Activated T-cell treated with anti-CD3 and anti-CD28 coated beads for 24 hours (primary cell): ENCODE results near the gene DNMT3A.
A peak's percentile ranks its signal among the peaks of the same experiment; 100 is the strongest.

ENCODE experiments used
- DNase-seq: peaks from one replicate; pipeline ENCODE4 v3.0.0-alpha.2; 2020; ENCODE audit warnings: low read depth

Gene DNMT3A

DNA sequence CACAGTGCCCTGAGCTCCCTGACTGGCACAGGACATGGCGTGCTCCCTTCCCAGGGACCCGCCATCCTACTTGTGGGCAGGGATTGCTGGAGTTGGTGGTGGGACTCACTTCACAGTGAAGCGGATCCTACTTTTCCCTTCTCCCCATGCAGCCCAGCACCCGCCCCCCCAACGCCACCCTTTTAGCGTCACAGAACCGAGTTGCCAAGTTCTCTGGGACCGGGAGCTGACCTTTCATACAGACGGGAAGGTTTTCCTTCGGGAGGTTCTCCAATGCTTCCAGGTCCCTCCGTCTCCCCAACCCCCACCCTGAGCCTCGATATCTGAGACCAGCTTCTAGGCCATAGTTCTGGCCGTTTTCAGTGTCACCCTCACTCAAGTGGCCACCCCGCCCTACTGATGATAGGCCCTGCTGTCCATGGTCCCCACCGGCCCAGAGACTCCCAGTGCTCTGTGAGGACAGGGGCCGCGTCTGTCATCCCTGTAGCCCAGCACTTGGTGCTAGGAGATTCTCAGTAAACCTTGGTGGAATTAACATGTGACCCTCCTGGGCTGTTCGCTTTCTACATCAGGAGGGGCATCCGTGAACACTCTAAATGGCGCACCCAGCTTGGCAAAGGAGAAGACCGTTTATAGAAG, 1.6 kb upstream of the DNMT3A start:
- no peak for DNase-seq

DNA sequence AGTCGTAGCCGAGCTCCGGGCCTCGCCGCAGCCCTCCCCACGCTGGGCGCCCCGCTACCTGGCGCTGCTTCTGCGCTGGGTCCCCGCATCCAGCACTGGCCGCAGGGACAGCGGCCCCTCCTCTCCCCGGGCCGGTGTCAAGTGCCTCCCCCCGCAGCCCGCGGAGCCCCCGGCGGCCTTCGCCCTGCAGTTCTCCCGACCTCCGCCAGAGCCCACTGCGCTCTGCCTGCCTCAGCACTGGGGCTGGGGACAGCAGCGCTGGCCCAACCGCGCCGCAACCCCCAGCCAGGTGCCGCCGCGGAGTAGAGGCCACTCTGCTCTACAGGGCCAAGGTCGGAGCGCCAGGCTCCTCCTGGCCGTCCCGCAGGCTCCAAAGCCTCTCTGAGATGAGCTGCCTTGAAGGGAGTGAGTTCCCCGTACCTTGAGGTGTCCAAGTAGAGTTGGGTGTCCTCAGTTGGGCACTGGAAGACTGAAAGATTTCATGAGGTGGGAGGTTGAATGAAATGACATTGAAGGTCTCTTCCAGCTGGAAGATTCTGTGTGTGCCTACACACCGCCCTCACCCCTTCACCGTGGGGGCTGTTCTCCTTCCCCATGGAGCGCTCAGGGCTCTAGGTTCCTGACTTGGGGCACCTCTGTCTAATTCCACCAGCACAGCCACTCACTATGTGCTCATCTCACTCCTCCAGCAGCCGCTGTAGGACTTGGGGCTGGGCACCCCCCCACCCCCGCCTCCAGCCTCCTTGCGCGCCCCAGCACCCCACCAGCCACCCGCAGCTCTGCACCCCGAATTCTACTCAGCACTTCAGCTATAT, 854 bp upstream of the DNMT3A start:
- peak; percentile 77 for DNase-seq

DNA sequence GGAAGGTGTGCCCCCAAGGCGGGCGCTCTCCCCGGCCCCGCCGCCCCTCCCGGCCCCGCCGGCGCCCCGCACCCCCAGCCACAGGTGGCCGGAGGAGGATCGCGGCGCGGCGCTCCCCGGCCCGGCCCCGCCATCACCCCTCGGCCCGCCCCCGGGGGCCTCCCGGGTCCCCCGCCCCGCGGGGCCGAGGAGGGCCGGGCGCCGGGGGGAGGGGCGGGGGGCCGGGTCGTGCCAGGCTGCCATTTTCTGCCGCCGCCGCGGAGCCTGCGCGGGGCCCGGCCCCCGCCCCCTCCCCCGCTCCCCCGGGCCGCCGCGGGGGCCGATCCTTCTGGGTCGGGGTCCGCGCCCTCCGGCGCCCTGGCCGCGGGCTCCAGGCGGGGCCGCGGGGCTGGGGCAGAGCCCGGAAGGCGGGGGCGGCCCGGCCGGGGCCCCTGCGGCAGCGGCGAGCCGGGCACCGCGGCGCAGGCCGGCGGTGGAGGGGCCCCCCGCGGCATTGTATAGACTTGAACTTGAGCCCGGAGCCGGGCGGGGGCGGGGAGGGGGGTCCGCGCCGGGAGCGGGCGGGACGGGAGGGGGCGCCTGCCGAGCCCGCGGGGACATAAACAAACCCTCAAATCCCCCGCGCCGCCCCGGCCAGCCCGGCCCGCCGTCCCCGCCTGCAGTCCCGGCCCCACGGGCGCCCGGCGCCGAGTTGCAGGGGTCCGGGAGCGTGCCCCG, 556 bp downstream of the DNMT3A start:
- no peak for DNase-seq

DNA sequence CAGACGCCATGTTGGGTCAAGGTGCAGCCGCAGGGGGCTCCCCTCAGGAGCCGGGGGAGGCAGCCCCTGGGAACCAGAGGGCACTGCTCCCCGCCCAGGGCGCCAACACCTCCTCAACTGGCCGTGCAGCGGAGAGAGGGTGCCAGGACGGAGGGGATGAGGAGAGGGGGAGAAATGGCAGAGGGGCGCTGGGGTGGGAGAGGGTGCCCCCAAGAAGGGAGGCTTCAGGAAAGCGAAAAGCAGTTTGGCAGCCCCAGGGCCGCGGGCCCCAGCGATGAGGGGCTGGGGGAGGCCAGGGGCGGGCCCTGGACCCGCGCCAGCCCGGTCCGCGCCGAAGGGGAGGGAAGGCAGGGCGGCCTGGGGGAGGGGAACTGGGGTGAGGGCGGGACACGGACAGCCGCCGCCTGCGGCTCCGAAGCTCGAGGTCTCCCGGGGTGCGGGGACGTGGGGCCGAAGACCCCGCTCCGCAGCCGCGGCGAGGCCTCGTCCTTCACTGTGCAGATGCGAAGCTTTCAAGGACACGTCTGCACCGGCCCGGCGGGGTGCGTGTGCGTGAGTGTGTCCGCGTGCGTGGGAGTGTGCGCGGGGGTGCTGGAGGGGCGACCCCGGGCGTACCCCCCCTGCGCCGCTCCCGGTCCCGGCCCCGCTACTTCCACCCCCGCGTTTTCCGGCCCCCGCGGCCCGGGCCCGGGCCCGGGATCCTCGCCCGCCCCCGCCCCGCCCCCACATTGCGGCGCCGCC, 1.4 kb downstream of the DNMT3A start:
- DNase-seq = no peak

DNA sequence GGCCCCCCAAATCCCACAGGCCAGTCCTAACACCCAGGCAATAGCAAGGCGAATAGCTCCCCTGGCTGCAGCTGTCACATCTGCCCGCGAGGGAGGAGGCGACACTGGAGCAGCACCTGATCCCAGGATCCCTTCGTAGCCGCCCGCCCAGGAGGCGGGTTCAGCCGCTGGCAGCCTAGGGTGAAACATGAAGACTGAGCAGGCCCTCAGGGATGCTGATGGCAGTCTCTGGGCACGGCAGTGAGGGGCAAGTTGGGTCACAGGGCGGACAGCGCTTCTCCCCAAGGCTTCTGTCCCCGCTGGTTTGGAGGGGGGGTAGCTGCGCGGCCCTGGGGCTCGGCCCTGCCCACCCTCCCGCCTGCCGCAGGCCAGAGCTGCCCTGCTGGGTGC, 1.9 kb downstream of the DNMT3A start:
- no peak for DNase-seq

DNA sequence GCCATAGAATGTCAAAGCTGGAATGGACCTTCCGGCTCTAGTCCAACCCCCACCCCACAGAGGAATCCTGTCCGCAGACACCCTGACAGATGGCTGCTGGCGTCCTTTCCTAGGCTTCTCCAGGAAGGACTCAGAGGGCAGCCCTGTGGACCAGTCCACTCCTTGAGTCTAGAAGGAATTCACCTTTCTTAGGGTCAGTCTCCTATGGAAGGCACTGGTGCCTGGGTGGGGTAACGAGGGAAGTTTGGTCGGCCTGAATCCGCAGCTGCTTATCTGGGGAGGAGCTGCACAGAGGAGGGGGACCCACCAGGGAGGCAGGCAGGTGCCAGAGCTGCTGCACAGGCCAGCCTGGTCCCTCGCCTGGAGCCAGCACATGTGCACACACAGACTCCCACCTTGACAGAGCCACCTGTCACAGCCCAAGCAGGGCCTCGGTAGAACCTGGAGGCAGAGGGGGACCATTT, 2.5 kb downstream of the DNMT3A start:
- no peak for DNase-seq

DNA sequence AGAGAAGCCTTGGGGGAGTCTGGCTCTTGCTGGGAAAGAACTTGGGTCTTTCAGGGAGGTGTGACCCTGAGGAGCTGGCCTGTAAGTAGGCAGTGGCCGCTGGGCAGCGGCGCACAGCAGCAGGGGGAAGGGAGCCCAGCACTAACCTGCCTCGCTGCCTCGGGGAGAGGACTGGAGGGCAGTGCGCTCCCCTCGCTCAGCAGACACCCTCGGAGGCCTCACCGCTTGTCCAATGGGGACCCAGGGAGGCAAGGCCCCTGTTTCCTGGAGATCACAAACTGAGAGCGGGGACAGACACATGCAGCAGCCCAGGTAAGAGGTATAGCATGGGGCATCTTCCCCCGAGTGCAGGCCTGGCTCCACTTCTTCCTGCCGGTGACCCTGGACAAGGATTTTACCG, 3.3 kb downstream of the DNMT3A start:
- DNase-seq = no peak

DNA sequence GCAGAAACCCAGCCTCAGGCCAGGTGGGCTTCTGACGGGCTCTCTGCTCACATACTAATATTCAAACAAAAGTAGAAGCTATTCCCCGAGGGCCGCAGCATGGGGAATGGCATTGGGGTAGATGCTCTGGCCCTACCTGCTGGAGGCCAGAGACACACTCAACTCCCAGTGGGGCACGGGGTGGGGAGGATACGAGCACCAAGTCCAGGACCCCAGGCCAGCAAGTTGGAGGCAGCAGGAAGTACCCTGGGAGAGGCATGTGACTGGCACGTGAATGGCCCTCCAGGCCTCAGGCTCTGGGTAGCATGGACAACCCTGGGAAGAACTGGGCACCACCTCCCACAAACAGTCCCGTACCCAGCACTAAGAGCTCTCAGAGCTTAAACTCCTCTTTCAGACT, 3.8 kb downstream of the DNMT3A start:
- DNase-seq = no peak

DNA sequence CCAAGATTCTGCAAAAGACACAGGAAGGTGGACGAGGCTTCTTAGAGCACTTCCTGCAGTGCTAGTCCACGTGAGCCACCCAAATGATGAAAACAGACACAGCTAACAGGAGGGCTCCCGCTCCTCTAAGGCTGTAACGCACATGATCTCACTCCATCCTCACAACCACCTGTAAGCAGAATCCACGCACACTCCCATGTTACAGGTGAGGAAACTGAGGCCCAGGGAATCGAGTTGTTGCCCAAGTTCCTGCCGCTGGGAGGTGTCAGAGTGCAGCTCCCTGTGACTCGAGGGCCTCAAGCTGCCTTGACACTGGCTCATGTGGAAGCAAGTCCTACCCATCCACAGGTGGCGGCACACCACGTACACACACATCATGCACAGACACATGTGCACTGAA, 4.4 kb downstream of the DNMT3A start:
- no peak for DNase-seq

DNA sequence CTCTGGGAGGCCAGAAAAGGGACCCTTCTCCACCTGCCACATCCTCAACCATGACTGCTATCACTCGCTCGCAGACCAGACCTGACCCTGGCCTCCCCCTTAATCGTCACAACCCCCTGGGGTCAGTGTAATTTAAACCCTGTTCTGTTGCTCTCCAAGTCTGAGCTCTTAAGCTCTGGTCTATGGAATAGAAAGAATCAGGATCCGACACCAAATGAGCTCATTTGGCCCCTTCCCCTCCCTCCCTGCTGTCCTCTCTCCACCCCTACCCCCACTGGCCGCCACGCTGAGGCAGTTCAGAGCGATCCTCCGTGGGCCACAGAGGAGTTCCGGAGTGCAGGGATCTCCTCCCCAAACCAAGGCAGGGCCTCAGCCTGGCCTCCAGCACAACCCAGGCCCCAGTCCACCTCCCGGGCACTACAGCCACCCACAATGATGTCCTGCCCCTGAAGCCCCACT, 5.3 kb downstream of the DNMT3A start:
- DNase-seq = no peak

DNA sequence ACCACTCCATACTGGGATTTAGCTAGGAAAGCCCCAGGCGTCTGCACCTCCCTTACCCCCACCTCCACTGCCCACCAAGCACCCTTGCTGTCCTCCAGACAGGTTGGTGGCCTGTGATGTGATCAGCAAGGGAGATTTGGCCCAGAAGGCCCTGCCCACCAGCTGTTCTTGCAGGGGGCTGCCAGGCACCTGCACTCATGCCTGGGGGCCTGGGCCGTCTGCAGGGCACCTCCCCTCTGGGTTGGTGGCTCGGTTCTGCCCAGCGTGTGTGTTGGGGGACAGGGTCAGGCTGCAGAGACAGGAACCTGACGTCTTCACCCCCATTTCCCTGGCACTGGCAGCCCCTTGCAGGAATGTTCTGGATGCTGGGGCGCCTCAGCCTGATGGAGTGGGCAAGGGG, 5.8 kb downstream of the DNMT3A start:
- no peak for DNase-seq

DNA sequence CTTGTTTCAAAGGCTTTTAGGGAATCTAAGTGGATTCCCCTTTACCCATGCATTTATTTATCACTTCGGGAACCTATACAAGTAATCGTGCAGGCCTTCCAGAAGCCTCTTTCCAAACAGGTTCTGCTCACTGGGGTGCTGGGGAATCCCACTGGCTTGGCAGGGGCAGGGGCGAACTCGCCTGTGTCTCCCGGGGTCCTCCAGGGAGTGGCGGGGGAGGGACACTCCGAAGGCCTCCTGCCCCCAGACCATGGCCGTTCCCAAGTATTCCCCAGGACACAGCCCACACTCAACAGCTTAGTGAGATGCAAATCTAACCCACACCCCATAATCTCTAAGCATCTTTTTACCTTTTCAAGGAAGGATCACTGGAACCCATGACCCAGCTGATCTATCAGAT, 6.5 kb downstream of the DNMT3A start:
- no peak for DNase-seq

DNA sequence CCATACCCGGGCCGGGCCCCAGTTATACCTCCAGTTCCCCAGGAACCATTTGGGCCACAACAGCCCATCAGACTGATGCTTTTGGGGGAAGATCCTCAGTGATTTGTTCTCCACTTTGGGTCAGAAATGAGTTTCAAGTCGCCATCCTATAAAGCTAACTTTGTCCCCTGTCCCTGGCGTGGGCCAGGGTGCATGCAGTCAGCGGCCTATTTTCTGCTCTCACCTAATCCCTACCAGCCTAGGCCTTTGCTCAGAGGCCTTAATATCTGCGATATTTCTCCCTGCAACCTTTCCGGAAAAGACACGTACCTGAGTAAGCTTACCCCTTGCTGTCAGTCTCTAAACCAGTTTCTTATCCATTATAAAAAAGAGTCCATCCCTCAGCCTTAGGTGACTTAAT, 7.2 kb downstream of the DNMT3A start:
- DNase-seq = no peak

DNA sequence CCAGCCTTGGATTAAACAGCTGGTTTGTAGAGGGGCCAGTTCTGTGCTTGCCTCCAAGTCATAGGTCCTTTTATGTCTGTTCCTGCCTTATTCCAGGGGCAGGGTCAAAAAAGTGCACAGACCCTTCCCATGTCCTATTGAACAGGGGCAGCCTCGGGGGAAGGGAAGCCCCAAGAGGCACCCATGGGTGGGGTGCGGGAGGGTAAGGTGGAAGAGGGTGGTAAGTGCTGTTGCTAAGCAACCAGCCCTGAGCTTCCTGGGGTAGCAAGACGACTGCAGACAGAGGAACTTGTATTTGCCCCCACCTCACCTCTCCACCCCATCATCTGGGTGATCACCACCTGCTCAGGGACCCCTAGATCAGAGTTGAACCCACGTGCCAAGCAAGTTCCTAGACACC, 7.7 kb downstream of the DNMT3A start:
- no peak for DNase-seq

DNA sequence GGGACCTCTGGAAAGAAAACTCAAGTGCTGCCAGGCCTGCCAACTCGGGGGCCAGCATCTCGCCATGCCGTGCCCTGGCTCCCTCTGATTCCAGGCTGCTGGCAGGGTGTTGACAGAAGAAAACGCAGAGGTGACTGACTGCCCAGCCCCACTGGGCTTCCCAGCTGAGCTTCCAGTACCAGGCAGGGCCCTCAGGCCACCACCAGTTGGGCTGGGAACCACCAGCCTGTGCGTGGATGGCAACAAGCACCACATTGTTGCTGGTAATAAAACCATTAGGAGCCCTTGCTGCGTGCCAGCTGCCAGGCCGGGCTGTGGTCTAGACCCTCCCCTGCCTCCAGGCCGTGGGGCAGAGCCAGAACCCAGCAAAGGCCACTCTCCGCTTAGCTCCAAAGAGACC, 9.2 kb downstream of the DNMT3A start:
- DNase-seq = no peak

DNA sequence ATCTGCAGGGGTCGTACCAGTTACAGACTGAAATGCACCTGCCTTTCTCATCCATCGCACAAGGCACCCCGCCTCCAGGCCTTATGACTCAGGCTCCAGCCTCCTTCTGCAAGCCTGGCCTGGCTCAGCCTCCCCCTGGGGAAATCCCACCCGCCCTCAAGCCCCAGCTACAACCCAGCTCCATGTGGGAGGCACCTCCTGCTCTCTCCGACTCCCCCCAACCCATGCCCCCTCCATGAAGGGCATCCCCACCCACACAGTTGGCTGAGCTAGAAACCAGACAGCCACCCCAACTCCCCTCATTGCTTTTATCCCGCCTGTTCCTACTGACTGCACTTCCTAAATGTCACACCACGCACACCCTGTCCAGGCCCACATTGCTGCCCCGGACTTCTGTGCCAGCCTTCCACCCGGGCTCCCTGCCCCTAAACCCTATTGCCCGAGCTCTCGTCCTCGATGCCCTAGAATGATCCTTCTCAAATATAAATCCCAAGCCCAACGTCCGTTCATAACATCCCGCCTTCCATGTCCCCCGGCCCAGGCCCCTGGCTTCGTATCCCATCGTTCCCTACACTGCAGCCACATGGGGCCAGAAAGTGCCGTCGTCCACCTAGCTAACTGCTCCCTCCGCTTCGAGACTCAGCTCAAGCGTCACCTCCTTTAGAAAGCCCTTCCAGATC, 9.9 kb downstream of the DNMT3A start:
- DNase-seq = peak; percentile 61

DNA sequence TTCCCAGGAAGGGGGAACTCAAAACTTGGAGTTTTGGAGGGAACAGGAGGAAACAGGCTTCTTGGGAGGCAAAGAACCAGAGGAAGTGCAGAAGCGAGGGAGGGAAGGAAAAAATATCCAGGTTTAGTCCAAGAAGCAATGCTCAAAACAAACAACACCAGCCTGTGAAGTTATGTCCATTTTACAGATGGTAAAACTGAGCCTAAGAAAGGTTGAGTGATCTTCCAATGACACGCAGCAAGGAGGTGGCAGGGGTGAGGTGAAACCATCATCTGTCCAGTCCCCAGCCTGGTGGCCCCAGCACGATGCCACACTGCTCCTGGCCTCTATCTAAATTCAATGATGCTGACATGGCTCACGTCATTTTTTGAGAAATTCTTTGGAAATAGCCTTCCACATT, 10.8 kb downstream of the DNMT3A start:
- no peak for DNase-seq

DNA sequence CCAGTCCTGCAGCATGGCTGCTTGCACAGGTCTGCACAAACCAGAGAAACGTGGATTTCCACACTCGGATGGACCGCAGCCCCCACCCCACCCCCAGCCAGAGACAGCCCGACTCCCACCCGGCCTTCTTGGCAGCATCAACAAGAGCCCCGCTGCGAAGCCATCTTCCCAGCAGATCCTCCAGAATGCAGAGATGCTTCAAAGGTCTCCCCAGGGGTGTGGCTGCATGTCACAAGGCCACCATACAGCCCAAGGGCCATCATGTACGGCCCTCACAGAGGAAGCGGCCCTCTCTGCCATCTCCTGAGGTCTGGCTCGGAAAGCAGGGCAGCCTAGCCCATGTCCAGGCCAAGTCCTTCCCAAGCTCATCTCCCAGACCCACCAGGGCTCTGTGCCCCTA, 11.5 kb downstream of the DNMT3A start:
- no peak for DNase-seq

DNA sequence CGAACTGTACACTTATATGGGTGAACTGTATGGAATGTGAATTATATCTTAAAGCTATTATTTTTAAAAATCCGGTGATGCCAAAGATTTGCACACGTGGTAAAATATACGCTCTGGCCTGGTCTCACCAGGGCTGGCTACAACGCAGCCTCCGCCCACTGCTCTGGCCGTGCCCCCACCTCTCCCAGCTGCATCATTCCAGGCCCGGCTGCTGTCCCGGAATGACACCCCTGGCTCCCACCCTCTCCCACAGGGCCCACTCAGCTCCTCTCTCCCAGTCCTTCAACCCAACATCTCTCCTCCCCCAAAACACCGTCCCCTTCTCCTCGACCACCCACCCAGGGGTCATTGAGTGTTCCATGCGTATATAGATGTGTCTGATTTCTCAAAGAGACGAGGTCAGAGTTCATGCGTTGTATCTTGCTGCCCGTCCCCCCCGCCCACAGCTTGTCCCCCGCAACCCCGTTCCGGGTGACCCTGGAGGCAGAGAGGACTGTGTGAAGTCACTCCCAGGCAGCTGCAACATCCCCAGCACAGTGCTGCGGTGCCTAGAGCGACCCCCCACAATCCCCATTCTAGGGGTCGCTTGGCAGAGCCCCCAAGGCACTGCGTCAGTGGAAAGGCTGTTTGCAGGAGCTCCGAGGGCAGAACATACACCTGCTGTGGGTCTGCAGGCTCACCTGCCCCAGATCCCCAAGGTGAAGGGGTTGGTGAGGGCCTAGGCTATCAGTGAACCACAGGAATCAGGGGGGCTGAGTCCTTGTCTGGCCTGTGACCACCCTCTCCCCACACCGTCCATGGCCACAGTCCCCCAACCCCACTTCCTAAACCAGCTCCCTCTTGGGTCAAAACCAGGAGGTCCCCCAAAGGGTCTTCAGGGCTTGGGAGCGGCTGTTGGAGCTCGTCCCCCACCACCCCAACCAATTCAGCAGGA, 13.3 kb downstream of the DNMT3A start:
- no peak for DNase-seq

DNA sequence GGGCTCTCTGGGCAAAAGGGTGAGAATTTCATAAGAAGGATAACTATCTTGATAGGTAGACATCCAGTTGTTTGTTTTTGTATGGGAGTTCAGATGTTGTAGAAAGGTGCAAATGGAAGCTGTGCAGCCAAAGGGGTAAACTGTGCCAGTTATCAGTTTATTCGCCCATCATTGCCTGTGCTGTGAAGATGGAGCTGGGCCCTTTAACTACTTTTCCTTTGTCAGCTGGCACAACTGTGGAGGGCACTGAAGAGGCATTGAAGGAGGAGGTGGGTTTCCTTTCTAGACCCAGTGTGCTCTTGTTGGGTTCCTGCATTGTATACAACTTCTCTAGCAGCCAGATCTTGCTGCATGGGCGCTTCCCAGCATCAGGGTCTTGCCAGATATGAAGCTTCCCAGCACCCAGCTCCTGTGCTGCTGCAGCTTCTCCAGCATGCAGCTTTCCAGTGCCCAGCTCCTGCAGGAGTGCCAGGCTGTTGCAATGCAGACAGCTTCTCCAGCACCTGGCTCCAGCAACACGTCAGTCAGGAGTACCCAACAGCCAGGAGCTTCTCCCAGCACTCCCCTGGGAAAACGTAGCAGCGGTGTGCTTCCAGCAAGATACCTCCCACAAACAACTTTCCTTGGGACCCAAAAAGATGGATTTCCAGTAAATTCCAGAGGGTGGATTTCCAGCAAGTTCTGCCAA, 15.3 kb downstream of the DNMT3A start:
- no peak for DNase-seq
